CD14-positive monocyte (primary cell): ENCODE results near the gene GAPDHS. TPM values are rescaled to one million over a fixed set of nuclear protein-coding genes. Genes with fewer than 3 reads are reported as not detected.

ENCODE experiments used
- DNase-seq, 3 donors: peaks; one replicate each; pipeline ENCODE4 v3.0.0-alpha.2; 2011 to 2022
- H2AFZ ChIP-seq: 2 replicates; pipeline ENCODE4 v1.6.0; 2012; ENCODE audit warnings: mild to moderate bottlenecking, low read depth, low read length, inconsistent platforms; ENCODE audit not compliant: insufficient read depth, poor library complexity, severe bottlenecking
- H3K27ac ChIP-seq, 2 donors: 1 replicate in 1 of 2; 2 replicates in 1 of 2; pipeline ENCODE4 v1.5.1; 2012 to 2013; ENCODE audit warnings: low read length in 2 of 2, control low read depth in 1 of 2, inconsistent platforms in 1 of 2, low read depth in 1 of 2, mild to moderate bottlenecking in 1 of 2
- H3K27me3 ChIP-seq, 2 donors: one replicate each; pipeline versions ENCODE4 v1.6.0 to v1.6.1; 2011 to 2013; ENCODE audit warnings: low read length in 2 of 2; ENCODE audit not compliant: control insufficient read depth in 2 of 2, insufficient read depth in 2 of 2
- H3K36me3 ChIP-seq, 2 donors: replicated peaks in 1 of 2; 1 replicate in 1 of 2; 2 replicates in 1 of 2; pipeline versions ENCODE4 v1.5.1 to v1.6.1; 2012 to 2013; ENCODE audit warnings: low read length in 2 of 2, control low read depth in 1 of 2, inconsistent platforms in 1 of 2, mild to moderate bottlenecking in 1 of 2; ENCODE audit not compliant: insufficient read depth in 2 of 2, control insufficient read depth in 1 of 2
- H3K4me1 ChIP-seq, 2 donors: 1 replicate in 1 of 2; 2 replicates in 1 of 2; pipeline versions ENCODE4 v1.5.1 to v1.6.1; 2012 to 2013; ENCODE audit warnings: low read length in 2 of 2, control low read depth in 1 of 2, inconsistent platforms in 1 of 2, mild to moderate bottlenecking in 1 of 2, moderate library complexity in 1 of 2; ENCODE audit not compliant: insufficient read depth in 2 of 2, control insufficient read depth in 1 of 2
- H3K4me2 ChIP-seq: replicated peaks from 2 replicates; pipeline ENCODE3; 2012; ENCODE audit warnings: low read length, moderate library complexity, mild to moderate bottlenecking; ENCODE audit not compliant: poor library complexity, severe bottlenecking; ENCODE audit errors: extremely low read depth
- H3K4me3 ChIP-seq, 3 experiments: fragments of 200-600 bp in 1 of 3; sonication (generic) in 1 of 3; replicated peaks in 1 of 3; 1 replicate in 2 of 3; 2 replicates in 1 of 3; pipeline ENCODE4 v1.5.1; 2011 to 2013; ENCODE audit warnings: low read length in 3 of 3, mild to moderate bottlenecking in 3 of 3, control low read depth in 2 of 3, low read depth in 2 of 3, inconsistent platforms in 1 of 3, moderate library complexity in 1 of 3
- H3K79me2 ChIP-seq: 2 replicates; pipeline ENCODE4 v1.6.0; 2012; ENCODE audit warnings: mild to moderate bottlenecking, control low read depth, inconsistent platforms, low read length, moderate library complexity; ENCODE audit not compliant: insufficient read depth
- H3K9ac ChIP-seq: 2 replicates; pipeline ENCODE4 v1.6.0; 2017; ENCODE audit warnings: low read length, mild to moderate bottlenecking; ENCODE audit not compliant: insufficient read depth, poor library complexity, severe bottlenecking
- H3K9me3 ChIP-seq, 2 donors: replicated peaks in 1 of 2; 1 replicate in 1 of 2; 2 replicates in 1 of 2; pipeline versions ENCODE4 v1.5.1 to v1.6.1; 2012 to 2013; ENCODE audit warnings: low read length in 2 of 2, control low read depth in 1 of 2; ENCODE audit not compliant: control insufficient read depth in 1 of 2, insufficient read depth in 1 of 2
- H4K20me1 ChIP-seq: 2 replicates; pipeline ENCODE4 v1.6.0; 2012; ENCODE audit warnings: mild to moderate bottlenecking, low read length, control low read depth, moderate library complexity; ENCODE audit not compliant: insufficient read depth
- H3K27ac Mint-ChIP-seq, 7 donors: one replicate each; pipeline ENCODE4 v1.8.0; 2020; ENCODE audit warnings: mild to moderate bottlenecking in 7 of 7, mixed read lengths in 7 of 7, moderate library complexity in 6 of 7, inconsistent platforms in 2 of 7
- H3K27me3 Mint-ChIP-seq, 3 donors: one replicate each; pipeline ENCODE4 v1.8.0; 2021 to 2022; ENCODE audit warnings: low read depth in 3 of 3, mild to moderate bottlenecking in 3 of 3, mixed read lengths in 3 of 3, moderate library complexity in 3 of 3, inconsistent platforms in 1 of 3
- H3K36me3 Mint-ChIP-seq, 2 donors: one replicate each; pipeline ENCODE4 v1.8.0; 2020; ENCODE audit warnings: mixed read lengths in 2 of 2, inconsistent platforms in 1 of 2, mild to moderate bottlenecking in 1 of 2
- H3K4me1 Mint-ChIP-seq: one replicate; pipeline ENCODE4 v1.8.0; 2020; ENCODE audit warnings: mild to moderate bottlenecking, mixed read lengths
- H3K4me3 Mint-ChIP-seq, 2 donors: one replicate each; pipeline ENCODE4 v1.8.0; 2020; ENCODE audit warnings: mild to moderate bottlenecking in 2 of 2, mixed read lengths in 2 of 2, moderate library complexity in 1 of 2
- H3K9me3 Mint-ChIP-seq, 7 donors: one replicate each; pipeline ENCODE4 v1.8.0; 2020 to 2022; ENCODE audit warnings: mixed read lengths in 7 of 7, mild to moderate bottlenecking in 6 of 7, moderate library complexity in 6 of 7, inconsistent platforms in 2 of 7
- CTCF ChIP-seq: fragments of 200-600 bp; IDR thresholded peaks from one replicate; pipeline ENCODE4 v1.8.0; 2022; ENCODE audit warnings: antibody characterized with exemption, mild to moderate bottlenecking
- WGBS: methylation state at CpG from one replicate; pipeline ENCODE4 v1.1.5; 2013; ENCODE audit warnings: missing lambda C conversion rate; ENCODE audit not compliant: insufficient coverage; 5-methylcytosine and 5-hydroxymethylcytosine counted together
- intact Hi-C, 2 donors: fragments of 100-400 bp; cut with micrococcal nuclease; formaldehyde crosslinking; loops; one replicate each; pipeline versions ENCODE4 v1.15.0 to v1.15.1; 2023
- polyA plus RNA-seq, 3 donors: library from polyadenylated mRNA; depleted of rRNA in 1 of 3; unstranded in 2 of 3; stranded (reverse) in 1 of 3; fragments of 300-500 nt in 2 of 3; fragments of >200 nt in 1 of 3; fragmentation: Illumina TruSeq in 2 of 3; gene quantifications; 1 replicate in 2 of 3; 2 replicates in 1 of 3; pipeline ENCODE4 v1.2.3, GENCODE V29; 2012 to 2021

GAPDHS gene
- polyA plus RNA-seq, 3 donors: not detected

GRCh38 chr19:35540356-35540927 is 7.2 kb downstream of the GAPDHS start:
- TF ChIP-seq CTCF: no peak
- no peaks in the 10 kb centered on the region for H3K36me3 ChIP-seq
- peaks cover 2 to 4% (median 2%) of the 10 kb centered on the region in 3 donors for H3K27me3 Mint-ChIP-seq
- H3K27ac Mint-ChIP-seq: no peak overlapping the region
- no peak for DNase-seq
- H3K36me3 Mint-ChIP-seq: peaks cover 7 to 8% of the 10 kb centered on the region in 2 donors
- H3K4me1 Mint-ChIP-seq: peaks cover 13% of the 10 kb centered on the region
- no peaks in the 10 kb centered on the region for H3K9me3 Mint-ChIP-seq
- no peak overlapping the region for H3K4me2 ChIP-seq
- no peaks in the 10 kb centered on the region for H3K27me3 ChIP-seq
- H3K9ac ChIP-seq: no peak overlapping the region
- H4K20me1 ChIP-seq: no peaks in the 10 kb centered on the region
- H3K27ac ChIP-seq: no peak overlapping the region
- H3K4me3 ChIP-seq: no peak overlapping the region
- intact Hi-C loops: no loop called here
- H3K79me2 ChIP-seq: no peaks in the 10 kb centered on the region
- peaks cover 10 to 13% of the 10 kb centered on the region in 2 donors for H3K4me1 ChIP-seq
- WGBS: 61% methylated on average over 3 of the region's 7 CpGs
- no peaks in the 10 kb centered on the region for H3K9me3 ChIP-seq
- H3K4me3 Mint-ChIP-seq: no peak overlapping the region
- no peak overlapping the region for H2AFZ ChIP-seq

GRCh38 chr19:35542209-35542608 is 9.0 kb downstream of the GAPDHS start:
- DNase-seq: no peak
- H3K9me3 Mint-ChIP-seq: no peaks in the 10 kb centered on the region
- no peak overlapping the region for H3K4me3 Mint-ChIP-seq
- no peaks in the 10 kb centered on the region for H3K9me3 ChIP-seq
- H3K36me3 Mint-ChIP-seq: peaks cover 12 to 13% of the 10 kb centered on the region in 2 donors
- peaks cover 0 to 2% (median 2%) of the 10 kb centered on the region in 3 donors for H3K27me3 Mint-ChIP-seq
- H3K27me3 ChIP-seq: no peaks in the 10 kb centered on the region
- no peak overlapping the region for H3K4me2 ChIP-seq
- H3K27ac Mint-ChIP-seq: peak overlapping the region in 1 of 7 donors; percentile 16
- no peak overlapping the region for H3K4me3 ChIP-seq
- H3K9ac ChIP-seq: no peak overlapping the region
- peaks cover 21 to 28% of the 10 kb centered on the region in 2 donors for H3K4me1 ChIP-seq
- peaks cover 8% of the 10 kb centered on the region for H3K79me2 ChIP-seq
- peaks cover 0 to 2% of the 10 kb centered on the region in 2 donors for H3K36me3 ChIP-seq
- H3K27ac ChIP-seq: no peak overlapping the region
- H2AFZ ChIP-seq: no peak overlapping the region
- no peak for TF ChIP-seq CTCF
- 100% methylated on average over 4 of the region's 11 CpGs for WGBS
- intact Hi-C loops: no loop called here
- no peaks in the 10 kb centered on the region for H4K20me1 ChIP-seq
- peaks cover 24% of the 10 kb centered on the region for H3K4me1 Mint-ChIP-seq
